Liver (tissue), 9 donors: ENCODE measurements around the gene GSTM1. TPM values are rescaled to one million over a fixed set of nuclear protein-coding genes. Genes with fewer than 3 reads are reported as not detected.

Experiments used
- DNase-seq: peaks from one replicate; pipeline ENCODE4 v3.0.0-alpha.2; 2017; ENCODE audit warnings: low spot score
- H3K27ac ChIP-seq, 2 donors: one replicate each; pipeline ENCODE4 v1.7.0; 2013; ENCODE audit warnings: inconsistent platforms in 2 of 2, low read length in 2 of 2, control low read depth in 1 of 2, low read depth in 1 of 2, mild to moderate bottlenecking in 1 of 2
- H3K27me3 ChIP-seq, 4 donors: one replicate each; pipeline versions ENCODE4 v1.6.1 to v1.7.0; 2013; ENCODE audit warnings: low read length in 3 of 4, inconsistent platforms in 1 of 4, mild to moderate bottlenecking in 1 of 4, moderate library complexity in 1 of 4; ENCODE audit not compliant: control insufficient read depth in 4 of 4, insufficient read depth in 4 of 4
- H3K36me3 ChIP-seq, 4 donors: one replicate each; pipeline versions ENCODE4 v1.6.1 to v1.7.0; 2013; ENCODE audit warnings: low read length in 3 of 4, mild to moderate bottlenecking in 3 of 4, low read depth in 1 of 4, moderate library complexity in 1 of 4; ENCODE audit not compliant: control insufficient read depth in 4 of 4, insufficient read depth in 3 of 4
- H3K4me1 ChIP-seq, 4 donors: one replicate each; pipeline versions ENCODE4 v1.6.1 to v1.7.0; 2013; ENCODE audit warnings: low read length in 3 of 4, mild to moderate bottlenecking in 3 of 4, moderate library complexity in 1 of 4; ENCODE audit not compliant: control insufficient read depth in 4 of 4, insufficient read depth in 4 of 4
- H3K4me3 ChIP-seq, 3 donors: one replicate each; pipeline versions ENCODE4 v1.6.1 to v1.7.0; 2013; ENCODE audit warnings: low read length in 3 of 3, control low read depth in 1 of 3, low read depth in 1 of 3, mild to moderate bottlenecking in 1 of 3
- H3K9ac ChIP-seq, 2 donors: one replicate each; pipeline ENCODE4 v1.7.0; 2013; ENCODE audit warnings: low read length in 2 of 2, mild to moderate bottlenecking in 2 of 2, moderate library complexity in 2 of 2, control low read depth in 1 of 2, low read depth in 1 of 2
- H3K9me3 ChIP-seq, 4 donors: one replicate each; pipeline versions ENCODE4 v1.6.1 to v1.7.0; 2013; ENCODE audit warnings: low read length in 3 of 4; ENCODE audit not compliant: control insufficient read depth in 4 of 4
- ATF3 ChIP-seq: IDR thresholded peaks from 2 replicates; pipeline ENCODE4 v1.6.1; 2016; ENCODE audit warnings: antibody characterized with exemption
- CTCF ChIP-seq: fragments of 150-350 bp; IDR thresholded peaks from 2 replicates; pipeline ENCODE4 v1.5.1; 2017; ENCODE audit warnings: improper control_type of control experiment, low read depth, low read length; ENCODE audit not compliant: missing input control
- EGR1 ChIP-seq, 2 donors: IDR thresholded peaks; 2 replicates each; pipeline ENCODE4 v1.6.1; 2016 to 2018; ENCODE audit warnings: antibody characterized with exemption in 2 of 2, low read depth in 2 of 2
- FOXA1 ChIP-seq: IDR thresholded peaks from 2 replicates; pipeline ENCODE4 v1.6.1; 2016; ENCODE audit warnings: antibody characterized with exemption
- FOXA2 ChIP-seq: IDR thresholded peaks from 2 replicates; pipeline ENCODE4 v1.6.1; 2016; ENCODE audit warnings: antibody characterized with exemption
- GABPA ChIP-seq, 2 donors: IDR thresholded peaks in 1 of 2; conservative IDR thresholded peaks in 1 of 2; 2 replicates each; pipeline ENCODE4 v1.6.1; 2016; ENCODE audit warnings: antibody characterized with exemption in 2 of 2, mild to moderate bottlenecking in 1 of 2, moderate library complexity in 1 of 2
- HNF4A ChIP-seq, 2 donors: conservative IDR thresholded peaks; 2 replicates each; pipeline ENCODE4 v1.6.1; 2016; ENCODE audit warnings: antibody characterized with exemption in 2 of 2, mild to moderate bottlenecking in 2 of 2
- HNF4G ChIP-seq: IDR thresholded peaks from 2 replicates; pipeline ENCODE4 v1.6.1; 2016; ENCODE audit warnings: antibody characterized with exemption
- JUND ChIP-seq, 2 donors: IDR thresholded peaks; 2 replicates each; pipeline ENCODE4 v1.6.1; 2016; ENCODE audit warnings: antibody characterized with exemption in 2 of 2
- MAX ChIP-seq: IDR thresholded peaks from 2 replicates; pipeline ENCODE4 v1.6.1; 2016; ENCODE audit warnings: antibody characterized with exemption
- NR2F2 ChIP-seq: IDR thresholded peaks from 2 replicates; pipeline ENCODE4 v1.6.1; 2016; ENCODE audit warnings: antibody characterized with exemption
- RAD21 ChIP-seq, 2 donors: IDR thresholded peaks; 2 replicates each; pipeline ENCODE4 v1.6.1; 2016; ENCODE audit warnings: antibody characterized with exemption in 2 of 2, mild to moderate bottlenecking in 2 of 2
- REST ChIP-seq: IDR thresholded peaks from 2 replicates; pipeline ENCODE4 v1.6.1; 2016; ENCODE audit warnings: antibody characterized with exemption, mild to moderate bottlenecking
- RXRA ChIP-seq, 2 donors: IDR thresholded peaks; 2 replicates each; pipeline ENCODE4 v1.6.1; 2017 to 2018; ENCODE audit warnings: antibody characterized with exemption in 2 of 2, mild to moderate bottlenecking in 1 of 2
- SP1 ChIP-seq: IDR thresholded peaks from 2 replicates; pipeline ENCODE4 v1.6.1; 2018; ENCODE audit warnings: antibody characterized with exemption, mild to moderate bottlenecking
- TAF1 ChIP-seq: conservative IDR thresholded peaks from 2 replicates; pipeline ENCODE4 v1.6.1; 2016; ENCODE audit warnings: antibody characterized with exemption, mild to moderate bottlenecking
- YY1 ChIP-seq: IDR thresholded peaks from 2 replicates; pipeline ENCODE4 v1.6.1; 2016; ENCODE audit warnings: antibody characterized with exemption, mild to moderate bottlenecking
- ZBTB33 ChIP-seq: IDR thresholded peaks from 2 replicates; pipeline ENCODE4 v1.6.1; 2016; ENCODE audit warnings: antibody characterized with exemption
- WGBS: extraction: QIAGEN DNeasy Blood & Tissue Kit; methylation state at CpG from one replicate; pipeline ENCODE4 v1.1.7; 2013; 5-methylcytosine and 5-hydroxymethylcytosine counted together
- polyA plus RNA-seq, 2 donors: library from polyadenylated mRNA; stranded (reverse) in 1 of 2; unstranded in 1 of 2; fragments of 200-250 nt in 1 of 2; fragments of >200 nt in 1 of 2; fragmentation: Nextera tagmentation in 1 of 2; extraction: Ambion mirVana in 1 of 2; gene quantifications; one replicate each; pipeline versions ENCODE4 v1.2.1 to v1.2.3, GENCODE V29; 2013 to 2015
- total RNA-seq, 2 donors: library from RNA; depleted of rRNA; stranded (reverse); fragments of >200 nt; gene quantifications; one replicate each; pipeline ENCODE4 v1.2.3, GENCODE V29; 2014
- donor health status: healthy.
- donor health status: healthy.
- donor health status: healthy.
- donor health status: healthy.
- donor health status: healthy.

The GSTM1 gene
- total and polyA plus RNA-seq, 4 donors, result 14.7 to 341 (median 247) TPM

- no peak overlapping the region for H3K9ac ChIP-seq
- TF ChIP-seq TAF1, result no peak
These were observed 37.0 kb upstream of the GSTM1 start for GRCh38 chr1:109650609-109651008.

GRCh38 chr1:109652402-109652801 is 35.2 kb upstream of the GSTM1 start:
- no peak overlapping the region for H3K4me3 ChIP-seq
- no peaks in the 10 kb centered on the region for H3K36me3 ChIP-seq
- TF ChIP-seq EGR1 (IDR thresholded peaks at IDR 0.05; ENCODE audit: low read depth in 2 of 2), result no peak
- TF ChIP-seq YY1, result no peak
- TF ChIP-seq REST, result no peak
- no peak for TF ChIP-seq RAD21 (IDR thresholded peaks at IDR 0.05)
- no peak for DNase-seq
- no peaks in the 10 kb centered on the region for H3K9me3 ChIP-seq
- no peak overlapping the region for H3K9ac ChIP-seq
- H3K27me3 ChIP-seq, result no peaks in the 10 kb centered on the region
- 76% methylated on average over 2 of the region's 2 CpGs for WGBS
- peaks cover 6 to 16% (median 11%) of the 10 kb centered on the region in 4 donors for H3K4me1 ChIP-seq
- H3K27ac ChIP-seq, result no peak overlapping the region

More at GRCh38 chr1:109650609-109651008, 37.0 kb upstream of the GSTM1 start:
- H3K4me3 ChIP-seq, result no peak overlapping the region
- H3K27me3 ChIP-seq, result no peaks in the 10 kb centered on the region
- peaks cover 3 to 7% (median 4%) of the 10 kb centered on the region in 4 donors for H3K4me1 ChIP-seq
- no peak for DNase-seq
- H3K27ac ChIP-seq, result no peak overlapping the region
- 97% methylated on average over 3 of the region's 3 CpGs for WGBS
- H3K36me3 ChIP-seq, result no peaks in the 10 kb centered on the region
- no peaks in the 10 kb centered on the region for H3K9me3 ChIP-seq

GRCh38 chr1:109653306-109653705 is 34.3 kb upstream of the GSTM1 start:
- Histone ChIP-seq H3K27ac (no peak overlapping the region), H3K36me3 (peaks cover 0 to 2% (median 0%) of the 10 kb centered on the region in 4 donors), H3K4me1 (peaks cover 6 to 21% (median 12%) of the 10 kb centered on the region in 4 donors), H3K9ac (no peak overlapping the region), H3K4me3 (no peak overlapping the region), H3K9me3 (no peaks in the 10 kb centered on the region), H3K27me3 (no peaks in the 10 kb centered on the region)
- no peak for DNase-seq
- WGBS, result 85% methylated on average over 2 of the region's 2 CpGs
- TF ChIP-seq EGR1 (IDR thresholded peaks at IDR 0.05; ENCODE audit: low read depth in 2 of 2), result no peak
- no peak for TF ChIP-seq SP1
- no peak for TF ChIP-seq NR2F2
- no peak for TF ChIP-seq MAX
- no peak for TF ChIP-seq JUND (IDR thresholded peaks at IDR 0.05)
- no peak for TF ChIP-seq FOXA1
- TF ChIP-seq ZBTB33, result no peak
- TF ChIP-seq GABPA (IDR thresholded peaks at IDR 0.05 in 1 of 2, conservative IDR thresholded peaks at IDR 0.05 in 1 of 2), result no peak
- no peak for TF ChIP-seq CTCF
- no peak for TF ChIP-seq REST
- no peak for TF ChIP-seq HNF4G
- no peak for TF ChIP-seq TAF1
- TF ChIP-seq ATF3, result no peak
- no peak for TF ChIP-seq HNF4A (conservative IDR thresholded peaks at IDR 0.05)
- no peak for TF ChIP-seq RXRA (IDR thresholded peaks at IDR 0.05)
- no peak for TF ChIP-seq FOXA2
